GM12878 (cell line): ENCODE data around the gene GZF1. TPM values are rescaled to one million over a fixed set of nuclear protein-coding genes. Genes with fewer than 3 reads are reported as not detected.

Source experiments
- ATAC-seq: fragments of 200-7000 bp; cut with Tn5 transposase; 3 replicates; pipeline ENCODE4 v1.9.1; 2020; ENCODE audit warnings: mild to moderate bottlenecking, moderate library complexity
- BruUV-seq: library from RNA; stranded (reverse); fragments of 400-500 nt; replicated peaks from 2 replicates; lab custom pipeline; 2021; lab: Mats Ljungman, UMichigan
- CTCF ChIA-PET: fragments of 300-600 bp; sonication (Branson Sonifier 250); formaldehyde crosslinking; extraction: SDS; loops from one replicate; lab custom pipeline; 2021; ENCODE audit warnings: inconsistent platforms; lab: Yijun Ruan, JAX
- POLR2A ChIA-PET: fragments of 350-600 bp; formaldehyde crosslinking; extraction: SDS; loops from one replicate; lab custom pipeline; 2021; ENCODE audit warnings: inconsistent platforms; lab: Charles Lee
- RAD21 ChIA-PET: fragments of 300-600 bp; sonication (Branson Sonifier 250); formaldehyde crosslinking; loops from one replicate; lab custom pipeline; 2023; ENCODE audit warnings: antibody characterized with exemption; ENCODE audit not compliant: unreplicated experiment; lab: Charles Lee
- SMC1A ChIA-PET: fragments of 300-600 bp; sonication (Branson Sonifier 250); formaldehyde crosslinking; loops from one replicate; lab custom pipeline; 2023; ENCODE audit not compliant: unreplicated experiment, uncharacterized antibody; lab: Charles Lee
- DNase-seq: peaks from one replicate; pipeline ENCODE4 v3.0.0-alpha.2; 2011; ENCODE audit warnings: low read depth, low spot score
- FAIRE-seq: peaks from 3 replicates; lab custom pipeline; 2011; peaks lifted over from hg19 to GRCh38; lab: Jason Lieb, UNC
- H2AFZ ChIP-seq: 2 replicates; pipeline ENCODE4 v1.6.0; 2011; ENCODE audit warnings: low read depth, low read length, control low read depth; ENCODE audit not compliant: control insufficient read depth
- H3K27ac ChIP-seq: 2 replicates; pipeline ENCODE4 v1.5.1; 2011; ENCODE audit warnings: control low read depth; ENCODE audit not compliant: control insufficient read depth, insufficient read depth
- H3K27me3 ChIP-seq, 2 experiments: replicated peaks in 1 of 2; 2 replicates each; pipeline versions ENCODE4 v1.6.0 to v1.6.1; 2011; ENCODE audit warnings: low read length in 1 of 2; ENCODE audit not compliant: control insufficient read depth in 2 of 2, insufficient read depth in 2 of 2
- H3K36me3 ChIP-seq, 2 experiments: 2 replicates each; pipeline ENCODE4 v1.5.1; 2011; ENCODE audit warnings: low read length in 1 of 2; ENCODE audit not compliant: control insufficient read depth in 2 of 2, insufficient read depth in 2 of 2
- H3K4me1 ChIP-seq: 2 replicates; pipeline ENCODE4 v1.6.1; 2011; ENCODE audit warnings: mild to moderate bottlenecking, low read length, moderate library complexity, mixed read lengths; ENCODE audit not compliant: control insufficient read depth, insufficient read depth
- H3K4me2 ChIP-seq: 2 replicates; pipeline ENCODE4 v1.6.0; 2011; ENCODE audit warnings: control low read depth; ENCODE audit not compliant: control insufficient read depth, insufficient read depth
- H3K4me3 ChIP-seq: fragments of 200-600 bp; sonication (generic); 2 replicates; pipeline ENCODE4 v1.5.1; 2016
- H3K79me2 ChIP-seq: 2 replicates; pipeline ENCODE4 v1.6.0; 2011; ENCODE audit warnings: low read length; ENCODE audit not compliant: control insufficient read depth, insufficient read depth
- H3K9ac ChIP-seq: 2 replicates; pipeline ENCODE4 v1.8.0; 2011; ENCODE audit warnings: low read length, control low read depth, mixed read lengths; ENCODE audit not compliant: control insufficient read depth, insufficient read depth
- H3K9me3 ChIP-seq: replicated peaks from 3 replicates; pipeline ENCODE4 v1.5.1; 2011; ENCODE audit warnings: mild to moderate bottlenecking, low read length; ENCODE audit not compliant: control insufficient read depth, insufficient read depth
- H4K20me1 ChIP-seq: 2 replicates; pipeline ENCODE4 v1.6.0; 2011; ENCODE audit not compliant: control insufficient read depth, insufficient read depth
- E4F1 ChIP-seq: fragments of 450-650 bp; IDR thresholded peaks from 2 replicates; pipeline ENCODE4 v1.6.1; 2018; ENCODE audit warnings: borderline replicate concordance, mild to moderate bottlenecking; ENCODE audit not compliant: partially characterized antibody
- RAD51 ChIP-seq: fragments of 450-650 bp; IDR thresholded peaks from 2 replicates; pipeline ENCODE4 v1.6.1; 2016; ENCODE audit warnings: moderate library complexity, mild to moderate bottlenecking, inconsistent platforms
- RELA ChIP-seq: fragments of 450-650 bp; IDR thresholded peaks from 2 replicates; pipeline ENCODE4 v1.8.0; 2014; ENCODE audit warnings: borderline replicate concordance; ENCODE audit not compliant: partially characterized antibody
- SIN3A ChIP-seq: IDR thresholded peaks from 2 replicates; pipeline ENCODE4 v1.6.1; 2012; ENCODE audit warnings: low read depth, low read length, improper control_type of control experiment
- SMARCA5 ChIP-seq: fragments of 450-650 bp; IDR thresholded peaks from 2 replicates; pipeline ENCODE4 v1.6.1; 2017; ENCODE audit warnings: mild to moderate bottlenecking
- SPI1 ChIP-seq: IDR thresholded peaks from 2 replicates; pipeline ENCODE4 v1.6.1; 2011; ENCODE audit warnings: low read depth, mild to moderate bottlenecking, low read length, moderate library complexity, borderline replicate concordance; ENCODE audit not compliant: insufficient read depth
- USF2 ChIP-seq: IDR thresholded peaks from 2 replicates; pipeline ENCODE4 v1.6.1; 2011; ENCODE audit warnings: low read depth, low read length, improper control_type of control experiment, borderline replicate concordance
- ZZZ3 ChIP-seq: IDR thresholded peaks from 2 replicates; pipeline ENCODE4 v1.6.1; 2011; ENCODE audit warnings: low read depth; ENCODE audit not compliant: control insufficient read depth, insufficient read length
- WGBS: methylation state at CpG from one replicate; pipeline ENCODE4 v1.1.6; 2016; ENCODE audit warnings: low lambda C conversion rate; ENCODE audit not compliant: insufficient replicate concordance, insufficient coverage; ENCODE audit errors: missing lambda C conversion rate; 5-methylcytosine and 5-hydroxymethylcytosine counted together
- in situ Hi-C: fragments of 300-500 bp; cut with MboI; formaldehyde crosslinking; loops from 9 replicates; pipeline ENCODE4 v1.14.3; 2018; ENCODE audit warnings: mixed read lengths
- intact Hi-C: fragments of 100-400 bp; cut with micrococcal nuclease; formaldehyde crosslinking; loops from one replicate; pipeline ENCODE4 v1.14.2; 2022; ENCODE audit not compliant: unreplicated experiment
- polyA plus RNA-seq, 11 experiments: library from polyadenylated mRNA; depleted of rRNA in 4 of 11; unstranded in 6 of 11; stranded (reverse) in 5 of 11; fragments of >200 nt; fragmentation: Nextera tagmentation in 4 of 11; fragmentation: Illumina TruSeq in 1 of 11; extraction: Ambion mirVana in 4 of 11; extraction: Trizol in 1 of 11; gene quantifications; 1 replicate in 1 of 11; 2 replicates in 10 of 11; pipeline versions ENCODE4 v1.2.1 to v1.2.3, GENCODE V29; 2011 to 2016; ENCODE audit warnings: inconsistent platforms in 2 of 11, missing spikeins in 2 of 11, low read depth in 1 of 11
- total RNA-seq, 4 experiments: library from RNA; depleted of rRNA in 3 of 4; stranded (reverse); fragments of >200 nt in 3 of 4; fragmentation: Illumina TruSeq in 1 of 4; extraction: Trizol in 1 of 4; gene quantifications; 2 replicates each; pipeline versions ENCODE4 v1.2.1 to v1.2.3, GENCODE V29; 2013 to 2021
- TF ChIP-seq, protein P1 (sequence below): fragments of 150-350 bp; IDR thresholded peaks from 2 replicates; pipeline ENCODE4 v1.6.1; 2014; ENCODE audit warnings: mild to moderate bottlenecking, low read depth, low read length

The GZF1 gene
- total and polyA plus RNA-seq, 10 of the 15 experiments (the other 5 are each of a cell fraction or from before 2014, with no cell fraction given): 2.2 to 19.5 (median 9.7) TPM

- no peak for FAIRE-seq
- intact Hi-C loops: no loop called here
- Histone ChIP-seq H3K27ac (no peak overlapping the region), H4K20me1 (no peaks in the 10 kb centered on the region), H3K79me2 (no peaks in the 10 kb centered on the region), H3K9ac (no peak overlapping the region), H2AFZ (no peak overlapping the region), H3K27me3 (no peaks in the 10 kb centered on the region), H3K4me3 (no peak overlapping the region), H3K36me3 (peaks cover 9 to 10% of the 10 kb centered on the region in 2 experiments), H3K4me2 (no peak overlapping the region), H3K4me1 (no peaks in the 10 kb centered on the region), H3K9me3 (no peaks in the 10 kb centered on the region)
- POLR2A ChIA-PET: no interaction called here
- no peak for DNase-seq
- RAD21 ChIA-PET: no interaction called here
- CTCF ChIA-PET: interaction anchor here (0.7 to 1.6 kb wide), 3 partner anchors 15 to 29 kb away, joined by 3 to 5 read pairs (median 3); no protein-coding TSS in a partner anchor
- BruUV-seq: no TSS peak
- in situ Hi-C loops: no loop called here
- TF ChIP-seq RELA: no peak
- TF ChIP-seq SMARCA5: no peak
- TF ChIP-seq RAD51: no peak
- TF ChIP-seq SIN3A: no peak
- TF ChIP-seq ZZZ3: no peak
- 29% methylated on average over 4 of the region's 4 CpGs for WGBS
- no peak for ATAC-seq
- SMC1A ChIA-PET: interaction anchor here (0.6 to 1.6 kb wide), 2 partner anchors 12 to 267 kb away, joined by 3 to 5 read pairs; no protein-coding TSS in a partner anchor
Measured at GRCh38 chr20:23391707-23392310, 29.8 kb downstream of the GZF1 start.

DNA sequence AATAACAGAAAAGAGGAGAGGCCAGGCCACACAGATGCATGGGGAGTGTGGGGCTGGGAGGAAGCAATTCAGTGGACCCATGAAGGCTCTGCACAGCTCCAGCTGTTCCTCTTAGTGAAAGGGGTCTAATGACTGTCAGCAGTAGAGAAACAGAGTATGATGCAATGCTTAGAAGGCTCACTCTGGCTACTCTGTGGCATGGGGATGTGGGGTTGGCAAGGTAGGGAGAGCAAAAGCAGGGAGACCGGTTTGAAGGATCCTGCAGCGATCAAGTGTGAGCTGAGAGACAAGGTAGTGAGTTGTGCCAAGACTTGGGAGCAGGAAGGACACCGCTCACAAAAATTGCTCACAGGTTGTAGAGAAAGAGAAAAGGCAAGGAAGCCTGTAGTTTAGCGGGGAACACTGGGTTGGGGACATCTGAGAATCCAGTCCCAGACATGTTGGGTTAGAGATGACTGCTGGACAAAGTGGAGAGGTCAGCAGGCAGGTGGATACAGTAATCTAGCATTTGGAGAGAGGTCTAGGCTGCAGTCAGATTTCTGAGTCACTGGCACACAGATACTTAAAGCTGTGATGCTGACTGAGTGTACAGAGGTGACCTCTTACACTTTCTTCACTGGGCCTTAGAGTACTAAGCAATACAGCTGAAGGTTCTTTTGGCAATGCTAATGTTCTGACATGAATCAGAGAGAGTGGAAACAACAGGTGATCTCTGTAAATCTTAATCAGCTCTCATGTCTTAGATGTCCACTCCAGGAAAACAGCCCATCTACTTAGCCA is 32.2 kb downstream of the GZF1 start:
- CTCF ChIA-PET: no interaction called here
- FAIRE-seq (no peak), ATAC-seq (no peak), DNase-seq (no peak)
- SMC1A ChIA-PET: no interaction called here
- intact Hi-C loops: no loop called here
- Histone ChIP-seq H3K9me3 (no peaks in the 10 kb centered on the region), H4K20me1 (no peaks in the 10 kb centered on the region), H3K79me2 (no peaks in the 10 kb centered on the region; the same call in none of the 2 replicates), H3K27me3 (no peaks in the 10 kb centered on the region), H3K4me2 (no peak overlapping the region), H3K36me3 (peaks cover 2 to 10% of the 10 kb centered on the region in 2 experiments; a peak in 3 of 4 replicates), H3K27ac (no peak overlapping the region), H3K9ac (no peak overlapping the region), H2AFZ (no peak overlapping the region), H3K4me3 (no peak overlapping the region), H3K4me1 (no peaks in the 10 kb centered on the region)
- in situ Hi-C loops: no loop called here
- no TSS peak for BruUV-seq
- POLR2A ChIA-PET: no interaction called here
- RAD21 ChIA-PET: no interaction called here
- WGBS: 97% methylated on average over 4 of the region's 4 CpGs
- TF ChIP-seq USF2: no peak
- no peak for TF ChIP-seq SPI1
- TF ChIP-seq, protein P1, sequence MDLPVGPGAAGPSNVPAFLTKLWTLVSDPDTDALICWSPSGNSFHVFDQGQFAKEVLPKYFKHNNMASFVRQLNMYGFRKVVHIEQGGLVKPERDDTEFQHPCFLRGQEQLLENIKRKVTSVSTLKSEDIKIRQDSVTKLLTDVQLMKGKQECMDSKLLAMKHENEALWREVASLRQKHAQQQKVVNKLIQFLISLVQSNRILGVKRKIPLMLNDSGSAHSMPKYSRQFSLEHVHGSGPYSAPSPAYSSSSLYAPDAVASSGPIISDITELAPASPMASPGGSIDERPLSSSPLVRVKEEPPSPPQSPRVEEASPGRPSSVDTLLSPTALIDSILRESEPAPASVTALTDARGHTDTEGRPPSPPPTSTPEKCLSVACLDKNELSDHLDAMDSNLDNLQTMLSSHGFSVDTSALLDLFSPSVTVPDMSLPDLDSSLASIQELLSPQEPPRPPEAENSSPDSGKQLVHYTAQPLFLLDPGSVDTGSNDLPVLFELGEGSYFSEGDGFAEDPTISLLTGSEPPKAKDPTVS: no peak
- TF ChIP-seq E4F1: no peak
